A172 (cell line): ENCODE data around the gene SMIM21. TPM values are rescaled to one million over a fixed set of nuclear protein-coding genes. Genes with fewer than 3 reads are reported as not detected.

Source experiments
- DNase-seq: peaks from one replicate; pipeline ENCODE4 v3.0.0-alpha.2; 2015; ENCODE audit warnings: low spot score
- total RNA-seq: library from RNA; depleted of rRNA; stranded (reverse); fragments of >200 nt; shearing (Covaris generic); gene quantifications from 2 replicates; pipeline ENCODE4 v1.2.3, GENCODE V29; 2014; rRNA removed

SMIM21 gene
- total RNA-seq: not detected in 2 replicates

GRCh38 chr18:75427603-75428002 is at the start of gene SMIM21:
Gene SMIM21 (minus strand): TSS chr18:75427703. CDS start chr18:75427563, 140 bp downstream.
- no peak for DNase-seq

- DNase-seq: peak; percentile 36
These were observed 47.7 kb upstream of the SMIM21 start for GRCh38 chr18:75475228-75475627.

GRCh38 chr18:75474332-75474731 is 46.8 kb upstream of the SMIM21 start:
- no peak for DNase-seq

- no peak for DNase-seq
These were observed 45.8 kb upstream of the SMIM21 start for GRCh38 chr18:75473316-75473715.

GRCh38 chr18:75472906-75473305 is 45.4 kb upstream of the SMIM21 start:
- no peak for DNase-seq

- DNase-seq: no peak
These were observed 44.9 kb upstream of the SMIM21 start for GRCh38 chr18:75472396-75472795.

GRCh38 chr18:75471850-75472249 is 44.3 kb upstream of the SMIM21 start:
- DNase-seq: no peak

- DNase-seq: no peak
These were observed 40.3 kb upstream of the SMIM21 start for GRCh38 chr18:75467851-75468250.

GRCh38 chr18:75467281-75467795 is 39.8 kb upstream of the SMIM21 start:
- DNase-seq: no peak

- DNase-seq: no peak
These were observed 36.9 kb upstream of the SMIM21 start for GRCh38 chr18:75464356-75464755.

- no peak for DNase-seq
These were observed 34.8 kb upstream of the SMIM21 start for GRCh38 chr18:75462178-75462832.

GRCh38 chr18:75456199-75456631 is 28.7 kb upstream of the SMIM21 start:
- DNase-seq: no peak

GRCh38 chr18:75455249-75456198 is 28.0 kb upstream of the SMIM21 start:
- DNase-seq: no peak

GRCh38 chr18:75454022-75454795 is 26.7 kb upstream of the SMIM21 start:
- DNase-seq: no peak

- no peak for DNase-seq
These were observed 23.4 kb upstream of the SMIM21 start for GRCh38 chr18:75450906-75451305.

GRCh38 chr18:75441896-75442295 is 14.4 kb upstream of the SMIM21 start:
- no peak for DNase-seq

GRCh38 chr18:75439348-75439747 is 11.8 kb upstream of the SMIM21 start:
- DNase-seq: no peak

- DNase-seq: no peak
These were observed 11.4 kb upstream of the SMIM21 start for GRCh38 chr18:75438891-75439290.

- no peak for DNase-seq
These were observed 10.5 kb upstream of the SMIM21 start for GRCh38 chr18:75437979-75438378.

- DNase-seq: no peak
These were observed 5.6 kb upstream of the SMIM21 start for GRCh38 chr18:75433098-75433497.

GRCh38 chr18:75429975-75430374 is 2.5 kb upstream of the SMIM21 start:
- peak; percentile 23 for DNase-seq

- DNase-seq: no peak
These were observed 987 bp upstream of the SMIM21 start for GRCh38 chr18:75428490-75428889.
